ENCODE data around the gene ZNF44. TPM values are rescaled to one million over a fixed set of nuclear protein-coding genes. Genes with fewer than 3 reads are reported as not detected.

The ZNF44 gene
- total RNA-seq, 1 experiment from 2014 or later, result 3.6 TPM

DNA sequence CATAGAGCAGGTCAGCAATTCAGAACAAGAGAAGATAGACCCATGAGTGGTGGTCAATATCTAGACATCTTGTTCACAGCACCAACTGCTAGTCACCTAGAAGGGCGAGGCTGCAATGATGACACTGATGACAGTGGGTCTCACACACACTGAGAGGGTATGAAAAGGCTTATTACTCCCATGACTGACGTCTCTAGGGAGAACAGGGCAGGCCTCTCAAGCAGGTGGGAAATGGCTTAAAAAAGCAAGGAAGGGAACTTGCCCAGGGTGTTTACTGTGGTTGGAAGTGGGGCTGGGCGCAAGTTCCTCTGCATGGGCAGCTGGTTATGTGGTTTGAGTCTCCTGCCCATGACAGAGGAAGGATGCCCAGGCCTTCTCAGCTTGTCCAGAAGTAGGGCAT lies 33.8 kb downstream of the ZNF44 start:
- Histone ChIP-seq H3K4me3 (replicated peaks in 1 of 2; ENCODE audit: low read depth in 1 of 2, low read length in 2 of 2) (no peak overlapping the region), H3K9me3 (ENCODE audit: control insufficient read depth in 1 of 2, insufficient read depth in 1 of 2, low read depth in 1 of 2, low read length in 2 of 2) (peaks cover 4 to 6% of the 10 kb centered on the region in 2 experiments; a peak in 2 of 4 replicates), H3K4me2 (ENCODE audit: low read length) (no peak overlapping the region), H3K9me2 (ENCODE audit: insufficient read depth) (no peaks in the 10 kb centered on the region), H3K27me3 (ENCODE audit: insufficient read depth, low read length) (no peaks in the 10 kb centered on the region), H3K27ac (ENCODE audit: low read depth, low read length) (no peak overlapping the region), H3K9ac (ENCODE audit: low read length) (no peak overlapping the region), H2AFZ (ENCODE audit: low read depth, low read length, poor library complexity, severe bottlenecking) (no peak overlapping the region), H4K20me1 (ENCODE audit: insufficient read depth) (no peaks in the 10 kb centered on the region), H3K36me3 (ENCODE audit: control insufficient read depth in 1 of 2, insufficient read depth in 2 of 2, low read length in 2 of 2) (no peaks in the 10 kb centered on the region), H3K4me1 (ENCODE audit: control insufficient read depth in 1 of 2, insufficient read depth in 2 of 2, low read length in 2 of 2) (no peaks in the 10 kb centered on the region), H3K79me2 (ENCODE audit: insufficient read depth, low read length) (no peaks in the 10 kb centered on the region)
- ATAC-seq (no peak), DNase-seq (ENCODE audit: low read depth, low spot score) (no peak)
- POLR2A ChIA-PET, result no interaction called here
- RAD21 ChIA-PET (ENCODE audit: low non-redundant PET in 1 of 2, low total read pairs in 2 of 2, uncharacterized antibody in 2 of 2, unreplicated experiment in 2 of 2), result no interaction called here
- TF ChIP-seq RAD21 (IDR thresholded peaks at IDR 0.05; ENCODE audit: low read depth) (no peak), ZNF274 (IDR thresholded peaks at IDR 0.05; ENCODE audit: low read depth, low read length) (no peak), CBX3 (IDR thresholded peaks at IDR 0.05; ENCODE audit: low read depth) (no peak), ZFX (IDR thresholded peaks at IDR 0.05) (no peak), JUND (IDR thresholded peaks at IDR 0.05) (no peak), POLR2AphosphoS5 (IDR thresholded peaks at IDR 0.05; ENCODE audit: low read depth, low read length) (no peak), TCF7L2 (IDR thresholded peaks at IDR 0.05; ENCODE audit: borderline replicate concordance, extremely low read depth, insufficient read depth, insufficient read length) (no peak), ZBTB33 (IDR thresholded peaks at IDR 0.05; ENCODE audit: extremely low read depth, insufficient replicate concordance, low read length) (no peak), EZH2 (IDR thresholded peaks at IDR 0.05) (no peak), CEBPB (IDR thresholded peaks at IDR 0.05; ENCODE audit: low read depth) (no peak), POLR2A (IDR thresholded peaks at IDR 0.05; ENCODE audit: borderline replicate concordance, extremely low read depth, insufficient read depth, insufficient read length) (no peak), ELF1 (IDR thresholded peaks at IDR 0.05; ENCODE audit: borderline replicate concordance, low read depth) (no peak), MAX (IDR thresholded peaks at IDR 0.05) (no peak), EZH2phosphoT487 (IDR thresholded peaks at IDR 0.05; ENCODE audit: borderline replicate concordance) (no peak), SRF (IDR thresholded peaks at IDR 0.05; ENCODE audit: low read depth) (no peak), SP1 (IDR thresholded peaks at IDR 0.05; ENCODE audit: low read depth) (no peak)
- TF ChIP-seq, protein P1, sequence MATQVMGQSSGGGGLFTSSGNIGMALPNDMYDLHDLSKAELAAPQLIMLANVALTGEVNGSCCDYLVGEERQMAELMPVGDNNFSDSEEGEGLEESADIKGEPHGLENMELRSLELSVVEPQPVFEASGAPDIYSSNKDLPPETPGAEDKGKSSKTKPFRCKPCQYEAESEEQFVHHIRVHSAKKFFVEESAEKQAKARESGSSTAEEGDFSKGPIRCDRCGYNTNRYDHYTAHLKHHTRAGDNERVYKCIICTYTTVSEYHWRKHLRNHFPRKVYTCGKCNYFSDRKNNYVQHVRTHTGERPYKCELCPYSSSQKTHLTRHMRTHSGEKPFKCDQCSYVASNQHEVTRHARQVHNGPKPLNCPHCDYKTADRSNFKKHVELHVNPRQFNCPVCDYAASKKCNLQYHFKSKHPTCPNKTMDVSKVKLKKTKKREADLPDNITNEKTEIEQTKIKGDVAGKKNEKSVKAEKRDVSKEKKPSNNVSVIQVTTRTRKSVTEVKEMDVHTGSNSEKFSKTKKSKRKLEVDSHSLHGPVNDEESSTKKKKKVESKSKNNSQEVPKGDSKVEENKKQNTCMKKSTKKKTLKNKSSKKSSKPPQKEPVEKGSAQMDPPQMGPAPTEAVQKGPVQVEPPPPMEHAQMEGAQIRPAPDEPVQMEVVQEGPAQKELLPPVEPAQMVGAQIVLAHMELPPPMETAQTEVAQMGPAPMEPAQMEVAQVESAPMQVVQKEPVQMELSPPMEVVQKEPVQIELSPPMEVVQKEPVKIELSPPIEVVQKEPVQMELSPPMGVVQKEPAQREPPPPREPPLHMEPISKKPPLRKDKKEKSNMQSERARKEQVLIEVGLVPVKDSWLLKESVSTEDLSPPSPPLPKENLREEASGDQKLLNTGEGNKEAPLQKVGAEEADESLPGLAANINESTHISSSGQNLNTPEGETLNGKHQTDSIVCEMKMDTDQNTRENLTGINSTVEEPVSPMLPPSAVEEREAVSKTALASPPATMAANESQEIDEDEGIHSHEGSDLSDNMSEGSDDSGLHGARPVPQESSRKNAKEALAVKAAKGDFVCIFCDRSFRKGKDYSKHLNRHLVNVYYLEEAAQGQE (IDR thresholded peaks at IDR 0.05; ENCODE audit: low read depth), result no peak
- TF ChIP-seq, protein P2, sequence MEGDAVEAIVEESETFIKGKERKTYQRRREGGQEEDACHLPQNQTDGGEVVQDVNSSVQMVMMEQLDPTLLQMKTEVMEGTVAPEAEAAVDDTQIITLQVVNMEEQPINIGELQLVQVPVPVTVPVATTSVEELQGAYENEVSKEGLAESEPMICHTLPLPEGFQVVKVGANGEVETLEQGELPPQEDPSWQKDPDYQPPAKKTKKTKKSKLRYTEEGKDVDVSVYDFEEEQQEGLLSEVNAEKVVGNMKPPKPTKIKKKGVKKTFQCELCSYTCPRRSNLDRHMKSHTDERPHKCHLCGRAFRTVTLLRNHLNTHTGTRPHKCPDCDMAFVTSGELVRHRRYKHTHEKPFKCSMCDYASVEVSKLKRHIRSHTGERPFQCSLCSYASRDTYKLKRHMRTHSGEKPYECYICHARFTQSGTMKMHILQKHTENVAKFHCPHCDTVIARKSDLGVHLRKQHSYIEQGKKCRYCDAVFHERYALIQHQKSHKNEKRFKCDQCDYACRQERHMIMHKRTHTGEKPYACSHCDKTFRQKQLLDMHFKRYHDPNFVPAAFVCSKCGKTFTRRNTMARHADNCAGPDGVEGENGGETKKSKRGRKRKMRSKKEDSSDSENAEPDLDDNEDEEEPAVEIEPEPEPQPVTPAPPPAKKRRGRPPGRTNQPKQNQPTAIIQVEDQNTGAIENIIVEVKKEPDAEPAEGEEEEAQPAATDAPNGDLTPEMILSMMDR (IDR thresholded peaks at IDR 0.05 in 2 of 3, conservative IDR thresholded peaks at IDR 0.05 in 1 of 3; ENCODE audit: borderline replicate concordance in 1 of 3, insufficient read depth in 1 of 3, low read depth in 2 of 3, low read length in 2 of 3), result no peak
- intact Hi-C loops (cut with micrococcal nuclease), result no loop called here
- CTCF ChIA-PET, result no interaction called here
- BruUV-seq (replicated peaks), result no TSS peak

Data from HCT116 (cell line).